ENCODE results near the gene RSF1.
"Not testable (repeated sequence)": the region's sequence is repeated elsewhere in the genome, so short reads cannot be mapped to it uniquely, and the experiment has no call there.

RSF1 gene, protein sequence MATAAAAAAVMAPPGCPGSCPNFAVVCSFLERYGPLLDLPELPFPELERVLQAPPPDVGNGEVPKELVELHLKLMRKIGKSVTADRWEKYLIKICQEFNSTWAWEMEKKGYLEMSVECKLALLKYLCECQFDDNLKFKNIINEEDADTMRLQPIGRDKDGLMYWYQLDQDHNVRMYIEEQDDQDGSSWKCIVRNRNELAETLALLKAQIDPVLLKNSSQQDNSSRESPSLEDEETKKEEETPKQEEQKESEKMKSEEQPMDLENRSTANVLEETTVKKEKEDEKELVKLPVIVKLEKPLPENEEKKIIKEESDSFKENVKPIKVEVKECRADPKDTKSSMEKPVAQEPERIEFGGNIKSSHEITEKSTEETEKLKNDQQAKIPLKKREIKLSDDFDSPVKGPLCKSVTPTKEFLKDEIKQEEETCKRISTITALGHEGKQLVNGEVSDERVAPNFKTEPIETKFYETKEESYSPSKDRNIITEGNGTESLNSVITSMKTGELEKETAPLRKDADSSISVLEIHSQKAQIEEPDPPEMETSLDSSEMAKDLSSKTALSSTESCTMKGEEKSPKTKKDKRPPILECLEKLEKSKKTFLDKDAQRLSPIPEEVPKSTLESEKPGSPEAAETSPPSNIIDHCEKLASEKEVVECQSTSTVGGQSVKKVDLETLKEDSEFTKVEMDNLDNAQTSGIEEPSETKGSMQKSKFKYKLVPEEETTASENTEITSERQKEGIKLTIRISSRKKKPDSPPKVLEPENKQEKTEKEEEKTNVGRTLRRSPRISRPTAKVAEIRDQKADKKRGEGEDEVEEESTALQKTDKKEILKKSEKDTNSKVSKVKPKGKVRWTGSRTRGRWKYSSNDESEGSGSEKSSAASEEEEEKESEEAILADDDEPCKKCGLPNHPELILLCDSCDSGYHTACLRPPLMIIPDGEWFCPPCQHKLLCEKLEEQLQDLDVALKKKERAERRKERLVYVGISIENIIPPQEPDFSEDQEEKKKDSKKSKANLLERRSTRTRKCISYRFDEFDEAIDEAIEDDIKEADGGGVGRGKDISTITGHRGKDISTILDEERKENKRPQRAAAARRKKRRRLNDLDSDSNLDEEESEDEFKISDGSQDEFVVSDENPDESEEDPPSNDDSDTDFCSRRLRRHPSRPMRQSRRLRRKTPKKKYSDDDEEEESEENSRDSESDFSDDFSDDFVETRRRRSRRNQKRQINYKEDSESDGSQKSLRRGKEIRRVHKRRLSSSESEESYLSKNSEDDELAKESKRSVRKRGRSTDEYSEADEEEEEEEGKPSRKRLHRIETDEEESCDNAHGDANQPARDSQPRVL (N-terminal part only)
- total RNA-seq: 80.1 to 126 (median 119) reads per million in 3 experiments

DNA sequence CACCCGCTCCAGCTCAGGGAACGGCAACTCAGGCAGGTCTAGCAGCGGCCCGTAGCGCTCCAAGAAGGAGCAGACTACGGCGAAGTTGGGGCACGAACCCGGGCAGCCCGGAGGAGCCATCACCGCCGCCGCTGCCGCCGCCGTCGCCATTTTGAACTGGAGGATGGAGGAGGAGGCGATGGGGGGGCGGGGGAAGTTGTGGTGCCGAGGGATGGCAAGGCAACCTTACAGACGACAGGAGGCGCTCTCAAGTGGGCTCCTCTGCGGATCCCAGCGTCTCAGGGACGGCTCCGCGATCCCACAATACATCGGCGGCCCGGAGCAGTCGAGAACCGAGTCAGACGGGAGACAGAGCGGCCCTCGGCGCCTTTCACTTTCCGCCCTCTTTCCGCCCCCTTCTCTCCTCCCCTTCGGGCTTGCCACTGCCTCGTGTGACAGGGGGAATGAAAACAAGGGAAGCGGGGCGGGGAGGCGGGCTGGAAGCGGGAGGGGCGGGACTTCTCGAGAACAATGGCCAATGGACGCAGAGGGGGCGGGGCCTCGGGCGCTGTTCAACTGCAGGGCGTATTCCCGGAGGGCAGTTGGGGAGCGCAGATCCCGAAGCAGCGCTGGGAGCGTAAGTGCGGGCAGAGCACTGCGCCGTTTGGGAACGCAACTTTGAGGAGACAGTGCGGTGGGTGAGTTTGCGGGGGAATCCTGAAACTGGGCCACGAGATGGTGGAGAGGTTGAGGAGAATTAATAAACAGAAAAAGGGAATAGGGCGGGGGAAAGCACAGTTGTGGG lies at the start of gene RSF1, which contains the start of gene AAMDC:
RSF1 (minus strand) TSS at position 158 of the 784 bp plus-strand sequence; CDS start at position 150, 8 bp downstream.
AAMDC (plus strand) TSS at position 580 of the 784 bp plus-strand sequence. CDS start 21,353 bp downstream, outside the sequence.
- peak; percentile 98 for DNase-seq

- no peak for DNase-seq
Observed at GRCh38 chr11:77868744-77869143, 48.2 kb upstream of the RSF1 start.

- no peak for DNase-seq
Observed at GRCh38 chr11:77866336-77866735, 45.8 kb upstream of the RSF1 start.

DNA sequence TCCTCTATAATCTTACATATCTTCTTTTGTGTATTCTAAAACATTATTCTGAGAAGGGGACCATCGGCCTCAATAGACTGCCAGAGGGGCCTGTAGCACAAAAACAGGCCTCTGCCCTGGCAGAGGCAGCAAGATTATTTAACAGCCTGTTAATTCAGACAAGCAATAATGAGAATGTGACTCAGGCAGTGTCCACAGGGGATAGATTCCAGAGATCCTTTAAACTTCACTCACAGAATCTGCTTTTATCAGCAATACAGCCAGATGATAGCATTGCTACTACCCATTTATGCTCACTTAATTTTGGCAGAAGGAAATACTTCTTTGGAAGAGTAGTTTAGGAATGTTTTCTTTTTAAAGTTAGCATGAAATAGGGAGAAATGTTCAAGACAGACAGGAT lies 45.3 kb upstream of the RSF1 start:
- no peak for DNase-seq

- DNase-seq: not testable (repeated sequence)
Observed at GRCh38 chr11:77861444-77861843, 40.9 kb upstream of the RSF1 start.

DNA sequence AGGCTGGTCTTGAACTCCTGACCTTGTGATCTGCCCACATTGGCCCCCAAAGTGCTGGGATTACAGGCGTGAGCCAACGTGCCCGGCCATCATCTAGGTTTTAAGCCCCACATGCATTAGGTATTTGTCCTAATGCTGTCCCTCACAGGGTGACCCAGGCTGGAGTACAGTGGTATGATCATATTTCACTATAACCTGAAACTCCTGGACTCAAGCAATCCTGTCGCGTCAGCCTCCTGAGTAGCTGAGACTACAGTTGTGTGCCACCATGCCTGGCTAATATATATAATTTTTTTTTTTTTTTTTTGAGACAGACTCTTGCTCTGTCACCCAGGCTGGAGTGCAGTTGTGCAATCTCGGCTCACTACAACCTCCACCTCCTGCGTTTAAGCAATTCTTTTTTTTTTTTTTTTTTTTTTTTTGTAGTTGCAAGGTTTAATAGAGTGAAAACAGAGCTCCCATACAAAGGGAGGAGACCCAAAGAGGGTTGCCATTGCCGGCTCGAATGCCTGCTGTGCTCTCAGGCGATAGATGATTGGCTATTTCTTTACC lies 37.5 kb upstream of the RSF1 start:
- not testable (repeated sequence) for DNase-seq

GRCh38 chr11:77854838-77855237 lies 34.3 kb upstream of the RSF1 start:
- DNase-seq: no peak

- DNase-seq: no peak
Observed at GRCh38 chr11:77851503-77851902, 31.0 kb upstream of the RSF1 start.

- DNase-seq: not testable (repeated sequence)
Observed at GRCh38 chr11:77843700-77844099, 23.2 kb upstream of the RSF1 start.

GRCh38 chr11:77842441-77843121 lies 22.1 kb upstream of the RSF1 start:
- DNase-seq: no peak

DNA sequence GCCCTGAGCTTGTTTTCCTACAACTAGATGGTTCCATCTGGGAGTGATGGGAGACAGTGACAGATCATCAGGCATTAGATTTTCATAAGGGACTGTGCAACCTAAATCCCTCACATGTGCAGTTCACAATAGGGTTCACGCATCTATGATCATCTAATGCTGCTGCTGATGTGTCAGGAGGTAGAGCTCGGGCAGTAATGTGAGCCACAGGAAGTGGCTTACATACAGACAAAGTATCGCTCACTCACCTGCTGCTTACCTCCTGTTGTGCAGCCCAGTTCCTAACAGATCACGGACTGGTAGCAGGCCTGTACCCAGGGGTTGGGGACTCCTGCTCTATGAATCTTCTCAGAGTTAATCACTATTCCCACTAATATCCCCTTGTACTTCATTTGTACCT lies 12.8 kb upstream of the RSF1 start:
- no peak for DNase-seq

GRCh38 chr11:77828926-77829325 lies 8.4 kb upstream of the RSF1 start:
- DNase-seq: no peak

DNA sequence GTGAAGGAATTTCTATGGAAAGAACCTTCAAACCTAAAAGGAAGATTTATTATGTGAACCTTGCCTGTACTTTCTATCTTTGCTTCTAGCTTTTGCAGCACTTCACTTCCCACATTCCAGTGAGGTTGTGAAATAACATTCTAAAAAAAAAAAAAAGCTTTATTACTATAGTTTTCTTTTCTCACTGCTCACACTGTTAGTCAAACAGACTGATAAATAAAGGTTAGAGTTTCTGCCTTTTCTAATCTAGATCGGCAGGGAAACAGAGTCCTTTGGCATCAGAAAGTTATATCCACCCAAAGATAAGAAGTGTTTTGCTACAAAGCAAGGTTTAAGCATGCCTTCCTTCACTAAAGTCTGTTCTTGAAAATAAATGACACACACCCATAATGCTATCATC lies 3.3 kb upstream of the RSF1 start:
- DNase-seq: no peak

DNA sequence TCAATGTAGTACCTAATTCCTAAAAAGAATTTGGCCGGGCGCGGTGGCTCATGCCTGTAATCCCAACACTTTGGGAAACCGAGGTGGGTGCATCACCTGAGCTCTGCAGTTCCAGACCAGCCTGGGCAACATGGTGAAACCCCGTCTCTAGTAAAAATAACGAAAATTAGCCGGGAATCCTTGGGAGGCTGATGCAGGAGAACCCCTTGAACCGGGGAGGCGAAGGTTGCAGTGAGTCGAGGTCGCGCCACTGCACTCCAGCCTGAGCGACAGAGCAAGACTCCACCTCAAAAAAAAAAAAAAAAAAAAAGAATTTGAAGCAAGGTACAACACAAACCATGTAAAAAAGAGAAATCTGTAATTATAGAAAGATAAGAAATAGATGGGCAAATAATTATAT lies 1.6 kb upstream of the RSF1 start:
- DNase-seq: not testable (repeated sequence)

DNA sequence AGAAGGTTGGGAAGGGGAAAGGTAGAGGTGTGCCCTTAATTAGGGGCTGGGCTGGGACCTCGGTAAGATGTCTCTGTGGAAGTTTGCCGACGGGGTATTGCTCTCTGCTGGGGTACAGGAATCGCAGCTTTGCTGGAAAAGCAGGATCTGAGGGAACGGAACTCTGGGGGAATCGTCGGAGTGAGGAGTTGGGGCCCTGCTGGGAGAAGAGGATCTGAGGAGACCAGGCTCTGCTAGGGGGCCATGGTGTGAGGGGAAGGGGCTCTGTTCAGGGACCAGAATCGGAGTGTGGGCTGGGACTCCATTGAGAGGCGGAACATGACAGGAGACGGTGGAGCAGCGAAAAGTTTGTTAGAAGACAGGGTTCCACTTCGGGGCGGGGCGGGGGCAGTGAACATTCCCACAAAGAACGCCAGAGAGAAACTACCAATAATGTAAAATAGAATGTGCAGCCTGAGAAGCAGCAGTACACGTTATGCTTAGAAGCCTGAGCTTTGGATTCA lies 878 bp upstream of the RSF1 start:
- peak; percentile 2 for DNase-seq

GRCh38 chr11:77819921-77820564 lies 479 bp downstream of the RSF1 start:
- DNase-seq: no peak

DNA sequence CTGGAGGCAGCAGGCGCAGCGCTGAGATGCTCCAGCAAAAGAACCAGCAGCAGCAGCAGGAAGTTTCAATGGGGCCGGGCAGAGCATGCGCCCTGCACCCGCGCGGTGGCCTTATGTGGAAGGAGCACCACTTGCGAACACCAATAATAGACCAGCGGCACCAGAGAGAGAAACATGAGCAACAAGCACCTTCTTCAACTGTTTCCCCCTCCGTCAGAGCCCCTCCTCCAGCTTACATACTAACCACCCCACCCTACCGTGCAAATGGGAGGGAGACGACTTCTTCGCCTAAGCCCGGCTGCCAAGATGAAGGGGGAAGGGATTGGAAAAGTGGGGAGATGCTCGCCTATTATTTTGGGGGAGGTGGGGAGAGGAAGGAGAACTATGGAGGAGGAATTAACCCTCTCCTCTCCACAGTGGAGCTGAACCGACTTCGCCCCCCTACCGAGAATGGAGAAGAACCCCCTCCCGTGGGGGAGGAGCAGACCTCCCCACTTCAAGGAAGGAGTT lies 1.1 kb downstream of the RSF1 start:
- DNase-seq: peak; percentile 83

DNA sequence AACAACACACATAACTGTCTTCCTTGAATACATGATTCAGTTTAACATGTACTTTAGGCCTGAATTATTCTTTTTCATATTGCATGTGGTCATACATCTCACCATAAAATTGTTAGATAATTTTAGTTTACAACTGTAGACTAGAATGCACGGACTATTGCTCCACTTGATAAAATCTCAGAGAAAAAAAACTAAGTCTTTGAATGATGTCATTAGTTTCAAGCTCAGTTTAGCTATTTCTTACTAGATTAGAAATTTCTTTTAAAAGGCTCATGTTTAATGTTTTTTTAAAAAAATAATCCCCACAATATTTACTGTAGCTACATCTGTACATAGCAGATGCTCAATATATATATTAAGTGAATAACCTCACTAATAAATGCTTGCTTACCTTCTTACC lies 5.1 kb downstream of the RSF1 start:
- DNase-seq: no peak

DNA sequence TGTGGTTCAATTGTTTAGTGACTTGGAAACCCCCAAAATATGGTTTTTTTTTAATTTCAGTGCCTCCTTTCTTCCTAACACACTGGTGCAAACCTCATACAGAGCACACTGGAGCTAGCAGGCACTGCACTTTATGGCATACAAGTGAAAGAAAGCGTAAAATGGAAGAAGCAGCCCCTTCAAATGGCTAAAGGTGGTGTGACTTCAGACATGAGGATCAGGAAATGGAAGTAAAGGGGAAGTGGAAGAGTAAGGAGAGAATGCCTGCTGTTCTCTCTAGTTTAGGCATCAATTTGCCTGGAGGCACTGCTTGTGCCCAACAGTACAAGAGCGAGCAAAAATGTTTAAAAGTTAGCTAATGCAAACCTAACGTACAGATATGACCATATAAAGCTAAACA lies 5.7 kb downstream of the RSF1 start:
- DNase-seq: no peak

DNA sequence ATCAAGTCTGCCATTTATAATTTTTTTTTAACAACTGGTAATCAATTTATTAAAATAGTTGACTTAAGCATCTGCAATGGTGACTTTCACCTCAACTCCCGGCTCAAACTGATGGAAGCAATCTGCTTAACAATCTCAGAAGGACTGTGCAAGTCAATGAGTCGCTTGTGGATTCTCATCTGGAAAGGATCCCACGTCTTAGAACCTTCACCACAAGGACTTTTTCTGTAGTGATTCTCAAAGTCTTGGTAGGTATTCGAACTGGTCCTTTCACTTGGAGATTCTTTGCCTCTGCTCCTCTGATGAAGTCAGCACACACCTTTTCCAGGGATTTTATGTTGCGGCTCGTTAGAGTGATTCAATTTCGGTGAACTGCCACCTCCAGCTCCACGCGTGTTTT lies 7.3 kb downstream of the RSF1 start:
- DNase-seq: no peak

Measured in central memory CD4-positive, alpha-beta T cell (primary cell).